GM19452 (cell line): ENCODE results near the gene APP.
A peak's percentile ranks its signal among the peaks of the same experiment; 100 is the strongest.

Source experiments
- ATAC-seq: cut with Tn5 transposase; IDR thresholded peaks from one replicate; pipeline ENCODE4 v1.9.1; 2021; ENCODE audit not compliant: unreplicated experiment

The APP gene

GRCh38 chr21:26070822-26071425 is 99.6 kb downstream of the APP start:
- peak; percentile 64 for ATAC-seq

GRCh38 chr21:26070121-26070520 is 100.4 kb downstream of the APP start:
- ATAC-seq: no peak

- no peak for ATAC-seq
Observed at GRCh38 chr21:26068776-26069175, 101.8 kb downstream of the APP start.

GRCh38 chr21:26067836-26068594 is 102.6 kb downstream of the APP start:
- no peak for ATAC-seq

- no peak for ATAC-seq
Observed at GRCh38 chr21:26064506-26064905, 106.1 kb downstream of the APP start.

GRCh38 chr21:26061437-26061836 is 109.1 kb downstream of the APP start:
- no peak for ATAC-seq

GRCh38 chr21:26060335-26061115 is 110.0 kb downstream of the APP start:
- ATAC-seq: no peak

- ATAC-seq: no peak
Observed at GRCh38 chr21:26057477-26058170, 112.9 kb downstream of the APP start.

GRCh38 chr21:26055841-26056264 is 114.7 kb downstream of the APP start:
- ATAC-seq: no peak

GRCh38 chr21:26055010-26055409 is 115.6 kb downstream of the APP start:
- no peak for ATAC-seq

- no peak for ATAC-seq
Observed at GRCh38 chr21:26052057-26052456, 118.5 kb downstream of the APP start.

GRCh38 chr21:26050857-26051256 is 119.7 kb downstream of the APP start:
- no peak for ATAC-seq

- no peak for ATAC-seq
Observed at GRCh38 chr21:26049803-26050202, 120.8 kb downstream of the APP start.

- ATAC-seq: no peak
Observed at GRCh38 chr21:26047279-26047967, 123.1 kb downstream of the APP start.

- no peak for ATAC-seq
Observed at GRCh38 chr21:26043891-26044290, 126.7 kb downstream of the APP start.

GRCh38 chr21:26042181-26042876 is 128.2 kb downstream of the APP start:
- no peak for ATAC-seq

GRCh38 chr21:26041431-26042180 is 129.0 kb downstream of the APP start:
- no peak for ATAC-seq

- ATAC-seq: no peak
Observed at GRCh38 chr21:26036916-26037315, 133.7 kb downstream of the APP start.

- ATAC-seq: no peak
Observed at GRCh38 chr21:26032263-26032662, 138.3 kb downstream of the APP start.
